HG03571 (cell line): ENCODE data around the gene ANKRD13D.

Experiments used
- ATAC-seq: cut with Tn5 transposase; IDR thresholded peaks from one replicate; pipeline ENCODE4 v1.9.1; 2021; ENCODE audit not compliant: unreplicated experiment

The ANKRD13D gene

GRCh38 chr11:67302571-67303131 lies 13.5 kb downstream of the ANKRD13D start:
- no peak for ATAC-seq

- ATAC-seq: no peak
Measured at GRCh38 chr11:67303132-67303834, 14.2 kb downstream of the ANKRD13D start, which contains the start of gene SSH3. SSH3 (plus strand) TSS chr11:67303530; CDS start chr11:67303626, 96 bp downstream.

GRCh38 chr11:67303835-67304411 lies 14.8 kb downstream of the ANKRD13D start:
- ATAC-seq: no peak

GRCh38 chr11:67304511-67305113 lies 15.5 kb downstream of the ANKRD13D start:
- no peak for ATAC-seq

GRCh38 chr11:67306769-67307544 lies 17.9 kb downstream of the ANKRD13D start:
- no peak for ATAC-seq

GRCh38 chr11:67307545-67308001 lies 18.5 kb downstream of the ANKRD13D start:
- ATAC-seq: no peak

GRCh38 chr11:67308031-67308866 lies 19.1 kb downstream of the ANKRD13D start:
- ATAC-seq: no peak

GRCh38 chr11:67309166-67309565 lies 20.1 kb downstream of the ANKRD13D start:
- ATAC-seq: no peak

GRCh38 chr11:67309661-67310061 lies 20.6 kb downstream of the ANKRD13D start:
- ATAC-seq: no peak

- no peak for ATAC-seq
Measured at GRCh38 chr11:67310246-67311050, 21.3 kb downstream of the ANKRD13D start.

- ATAC-seq: no peak
Measured at GRCh38 chr11:67311051-67311555, 22.0 kb downstream of the ANKRD13D start.

GRCh38 chr11:67311556-67312082 lies 22.5 kb downstream of the ANKRD13D start:
- no peak for ATAC-seq

GRCh38 chr11:67312187-67313021 lies 23.3 kb downstream of the ANKRD13D start:
- ATAC-seq: no peak

- no peak for ATAC-seq
Measured at GRCh38 chr11:67313125-67313890, 24.2 kb downstream of the ANKRD13D start.

- no peak for ATAC-seq
Measured at GRCh38 chr11:67314218-67314617, 25.1 kb downstream of the ANKRD13D start.

- no peak for ATAC-seq
Measured at GRCh38 chr11:67315325-67315909, 26.3 kb downstream of the ANKRD13D start.

- ATAC-seq: no peak
Measured at GRCh38 chr11:67316882-67317204, 27.7 kb downstream of the ANKRD13D start.
